Liver (tissue), 9 donors: ENCODE measurements around the gene MCCD1. TPM values are rescaled to one million over a fixed set of nuclear protein-coding genes. Genes with fewer than 3 reads are reported as not detected.

ENCODE experiments used
- DNase-seq: peaks from one replicate; pipeline ENCODE4 v3.0.0-alpha.2; 2017; ENCODE audit warnings: low spot score
- H3K27ac ChIP-seq, 2 donors: one replicate each; pipeline ENCODE4 v1.7.0; 2013; ENCODE audit warnings: inconsistent platforms in 2 of 2, low read length in 2 of 2, control low read depth in 1 of 2, low read depth in 1 of 2, mild to moderate bottlenecking in 1 of 2
- H3K27me3 ChIP-seq, 4 donors: one replicate each; pipeline versions ENCODE4 v1.6.1 to v1.7.0; 2013; ENCODE audit warnings: low read length in 3 of 4, inconsistent platforms in 1 of 4, mild to moderate bottlenecking in 1 of 4, moderate library complexity in 1 of 4; ENCODE audit not compliant: control insufficient read depth in 4 of 4, insufficient read depth in 4 of 4
- H3K36me3 ChIP-seq, 4 donors: one replicate each; pipeline versions ENCODE4 v1.6.1 to v1.7.0; 2013; ENCODE audit warnings: low read length in 3 of 4, mild to moderate bottlenecking in 3 of 4, low read depth in 1 of 4, moderate library complexity in 1 of 4; ENCODE audit not compliant: control insufficient read depth in 4 of 4, insufficient read depth in 3 of 4
- H3K4me1 ChIP-seq, 4 donors: one replicate each; pipeline versions ENCODE4 v1.6.1 to v1.7.0; 2013; ENCODE audit warnings: low read length in 3 of 4, mild to moderate bottlenecking in 3 of 4, moderate library complexity in 1 of 4; ENCODE audit not compliant: control insufficient read depth in 4 of 4, insufficient read depth in 4 of 4
- H3K4me3 ChIP-seq, 3 donors: one replicate each; pipeline versions ENCODE4 v1.6.1 to v1.7.0; 2013; ENCODE audit warnings: low read length in 3 of 3, control low read depth in 1 of 3, low read depth in 1 of 3, mild to moderate bottlenecking in 1 of 3
- H3K9ac ChIP-seq, 2 donors: one replicate each; pipeline ENCODE4 v1.7.0; 2013; ENCODE audit warnings: low read length in 2 of 2, mild to moderate bottlenecking in 2 of 2, moderate library complexity in 2 of 2, control low read depth in 1 of 2, low read depth in 1 of 2
- H3K9me3 ChIP-seq, 4 donors: one replicate each; pipeline versions ENCODE4 v1.6.1 to v1.7.0; 2013; ENCODE audit warnings: low read length in 3 of 4; ENCODE audit not compliant: control insufficient read depth in 4 of 4
- CTCF ChIP-seq: fragments of 150-350 bp; IDR thresholded peaks from 2 replicates; pipeline ENCODE4 v1.5.1; 2017; ENCODE audit warnings: improper control_type of control experiment, low read depth, low read length; ENCODE audit not compliant: missing input control
- EGR1 ChIP-seq, 2 donors: IDR thresholded peaks; 2 replicates each; pipeline ENCODE4 v1.6.1; 2016 to 2018; ENCODE audit warnings: antibody characterized with exemption in 2 of 2, low read depth in 2 of 2
- FOXA1 ChIP-seq: IDR thresholded peaks from 2 replicates; pipeline ENCODE4 v1.6.1; 2016; ENCODE audit warnings: antibody characterized with exemption
- FOXA2 ChIP-seq: IDR thresholded peaks from 2 replicates; pipeline ENCODE4 v1.6.1; 2016; ENCODE audit warnings: antibody characterized with exemption
- GABPA ChIP-seq, 2 donors: IDR thresholded peaks in 1 of 2; conservative IDR thresholded peaks in 1 of 2; 2 replicates each; pipeline ENCODE4 v1.6.1; 2016; ENCODE audit warnings: antibody characterized with exemption in 2 of 2, mild to moderate bottlenecking in 1 of 2, moderate library complexity in 1 of 2
- HNF4A ChIP-seq, 2 donors: conservative IDR thresholded peaks; 2 replicates each; pipeline ENCODE4 v1.6.1; 2016; ENCODE audit warnings: antibody characterized with exemption in 2 of 2, mild to moderate bottlenecking in 2 of 2
- HNF4G ChIP-seq: IDR thresholded peaks from 2 replicates; pipeline ENCODE4 v1.6.1; 2016; ENCODE audit warnings: antibody characterized with exemption
- JUND ChIP-seq, 2 donors: IDR thresholded peaks; 2 replicates each; pipeline ENCODE4 v1.6.1; 2016; ENCODE audit warnings: antibody characterized with exemption in 2 of 2
- MAX ChIP-seq: IDR thresholded peaks from 2 replicates; pipeline ENCODE4 v1.6.1; 2016; ENCODE audit warnings: antibody characterized with exemption
- NR2F2 ChIP-seq: IDR thresholded peaks from 2 replicates; pipeline ENCODE4 v1.6.1; 2016; ENCODE audit warnings: antibody characterized with exemption
- RAD21 ChIP-seq, 2 donors: IDR thresholded peaks; 2 replicates each; pipeline ENCODE4 v1.6.1; 2016; ENCODE audit warnings: antibody characterized with exemption in 2 of 2, mild to moderate bottlenecking in 2 of 2
- REST ChIP-seq: IDR thresholded peaks from 2 replicates; pipeline ENCODE4 v1.6.1; 2016; ENCODE audit warnings: antibody characterized with exemption, mild to moderate bottlenecking
- RXRA ChIP-seq, 2 donors: IDR thresholded peaks; 2 replicates each; pipeline ENCODE4 v1.6.1; 2017 to 2018; ENCODE audit warnings: antibody characterized with exemption in 2 of 2, mild to moderate bottlenecking in 1 of 2
- SP1 ChIP-seq: IDR thresholded peaks from 2 replicates; pipeline ENCODE4 v1.6.1; 2018; ENCODE audit warnings: antibody characterized with exemption, mild to moderate bottlenecking
- TAF1 ChIP-seq: conservative IDR thresholded peaks from 2 replicates; pipeline ENCODE4 v1.6.1; 2016; ENCODE audit warnings: antibody characterized with exemption, mild to moderate bottlenecking
- YY1 ChIP-seq: IDR thresholded peaks from 2 replicates; pipeline ENCODE4 v1.6.1; 2016; ENCODE audit warnings: antibody characterized with exemption, mild to moderate bottlenecking
- ZBTB33 ChIP-seq: IDR thresholded peaks from 2 replicates; pipeline ENCODE4 v1.6.1; 2016; ENCODE audit warnings: antibody characterized with exemption
- WGBS: extraction: QIAGEN DNeasy Blood & Tissue Kit; methylation state at CpG from one replicate; pipeline ENCODE4 v1.1.7; 2013; 5-methylcytosine and 5-hydroxymethylcytosine counted together
- polyA plus RNA-seq, 2 donors: library from polyadenylated mRNA; stranded (reverse) in 1 of 2; unstranded in 1 of 2; fragments of 200-250 nt in 1 of 2; fragments of >200 nt in 1 of 2; fragmentation: Nextera tagmentation in 1 of 2; extraction: Ambion mirVana in 1 of 2; gene quantifications; one replicate each; pipeline versions ENCODE4 v1.2.1 to v1.2.3, GENCODE V29; 2013 to 2015
- total RNA-seq, 2 donors: library from RNA; depleted of rRNA; stranded (reverse); fragments of >200 nt; gene quantifications; one replicate each; pipeline ENCODE4 v1.2.3, GENCODE V29; 2014
- donor health status: healthy.
- donor health status: healthy.
- donor health status: healthy.
- donor health status: healthy.
- donor health status: healthy.

Gene MCCD1
- total and polyA plus RNA-seq, 4 donors, result 0.56 TPM; not detected in 3

GRCh38 chr6:31479933-31480535, 48.7 kb upstream of the MCCD1 start:
- TF ChIP-seq TAF1, result no peak
- TF ChIP-seq GABPA (IDR thresholded peaks at IDR 0.05 in 1 of 2, conservative IDR thresholded peaks at IDR 0.05 in 1 of 2), result no peak
- TF ChIP-seq SP1, result no peak
- no peak for TF ChIP-seq YY1
- TF ChIP-seq EGR1 (IDR thresholded peaks at IDR 0.05; ENCODE audit: low read depth in 2 of 2), result no peak
- TF ChIP-seq MAX, result no peak
- TF ChIP-seq JUND (IDR thresholded peaks at IDR 0.05), result no peak
- TF ChIP-seq ZBTB33, result no peak
- no peak for TF ChIP-seq HNF4G
- TF ChIP-seq RXRA (IDR thresholded peaks at IDR 0.05), result no peak
- H3K9ac ChIP-seq, result no peak overlapping the region
- no peak overlapping the region for H3K4me3 ChIP-seq
- no peaks in the 10 kb centered on the region for H3K4me1 ChIP-seq
- H3K27ac ChIP-seq, result no peak overlapping the region
- WGBS, result 57% methylated on average over 3 of the region's 3 CpGs
- H3K27me3 ChIP-seq, result no peaks in the 10 kb centered on the region
- no peak for DNase-seq
- no peaks in the 10 kb centered on the region for H3K9me3 ChIP-seq
- no peaks in the 10 kb centered on the region for H3K36me3 ChIP-seq

GRCh38 chr6:31480574-31480973, 48.2 kb upstream of the MCCD1 start:
- 83% methylated on average over 11 of the region's 11 CpGs for WGBS
- no peak overlapping the region for H3K27ac ChIP-seq

More at GRCh38 chr6:31480574-31480973, 48.2 kb upstream of the MCCD1 start:
- H3K27me3 ChIP-seq, result no peaks in the 10 kb centered on the region
- TF ChIP-seq SP1 (no peak), YY1 (no peak), FOXA2 (no peak), REST (no peak), HNF4G (no peak), MAX (no peak), FOXA1 (no peak), TAF1 (no peak), ZBTB33 (no peak), RXRA (IDR thresholded peaks at IDR 0.05) (no peak), CTCF (no peak), NR2F2 (no peak), JUND (IDR thresholded peaks at IDR 0.05) (no peak), EGR1 (IDR thresholded peaks at IDR 0.05; ENCODE audit: low read depth in 2 of 2) (no peak), RAD21 (IDR thresholded peaks at IDR 0.05) (no peak), HNF4A (conservative IDR thresholded peaks at IDR 0.05) (no peak)
- no peaks in the 10 kb centered on the region for H3K9me3 ChIP-seq
- H3K4me1 ChIP-seq, result no peaks in the 10 kb centered on the region
- H3K9ac ChIP-seq, result no peak overlapping the region
- H3K4me3 ChIP-seq, result no peak overlapping the region
- DNase-seq, result no peak
- H3K36me3 ChIP-seq, result no peaks in the 10 kb centered on the region
